CD4-positive, alpha-beta T cell (primary cell): Measurements from ENCODE around the gene KLHL2. TPM values are rescaled to one million over a fixed set of nuclear protein-coding genes. Genes with fewer than 3 reads are reported as not detected.

Experiments used
- ATAC-seq: fragments of 200-7000 bp; cut with Tn5 transposase; one replicate; pipeline ENCODE4 v1.10.0; 2022; ENCODE audit warnings: mild to moderate bottlenecking; ENCODE audit not compliant: poor library complexity
- CTCF ChIA-PET: fragments of 350-600 bp; sonication (Branson Sonifier 250); formaldehyde crosslinking; loops from one replicate; lab custom pipeline; 2021; ENCODE audit warnings: antibody characterized with exemption, inconsistent platforms; lab: Charles Lee
- POLR2A ChIA-PET: fragments of 350-600 bp; sonication (Branson Sonifier 250); formaldehyde crosslinking; loops from one replicate; lab custom pipeline; 2021; ENCODE audit warnings: antibody characterized with exemption, inconsistent platforms; lab: Charles Lee
- DNase-seq, 14 experiments: peaks; one replicate each; pipeline ENCODE4 v3.0.0-alpha.2; 2013 to 2020; ENCODE audit warnings: mixed read lengths in 2 of 14
- H3K27ac ChIP-seq, 2 donors: one replicate each; pipeline versions ENCODE4 v1.5.1 to v1.7.0; 2013; ENCODE audit warnings: low read length in 2 of 2, low read depth in 1 of 2, mild to moderate bottlenecking in 1 of 2
- H3K27me3 ChIP-seq, 2 experiments: 1 replicate in 1 of 2; 2 replicates in 1 of 2; pipeline versions ENCODE4 v1.6.1 to v1.7.0; 2013; ENCODE audit warnings: low read length in 2 of 2, control low read depth in 1 of 2, mild to moderate bottlenecking in 1 of 2, moderate library complexity in 1 of 2; ENCODE audit not compliant: insufficient read depth in 2 of 2, control insufficient read depth in 1 of 2
- H3K36me3 ChIP-seq: one replicate; pipeline ENCODE4 v1.6.1; 2013; ENCODE audit warnings: low read length, control low read depth; ENCODE audit not compliant: insufficient read depth
- H3K4me1 ChIP-seq: one replicate; pipeline ENCODE4 v1.6.1; 2013; ENCODE audit warnings: low read length, control low read depth; ENCODE audit not compliant: insufficient read depth
- H3K4me3 ChIP-seq: one replicate; pipeline ENCODE4 v1.5.1; 2013; ENCODE audit warnings: mild to moderate bottlenecking, low read length, moderate library complexity
- H3K9me3 ChIP-seq, 2 experiments: 1 replicate in 1 of 2; 2 replicates in 1 of 2; pipeline versions ENCODE4 v1.6.1 to v1.7.0; 2013; ENCODE audit warnings: low read length in 2 of 2, mild to moderate bottlenecking in 2 of 2, control low read depth in 1 of 2, moderate library complexity in 1 of 2; ENCODE audit not compliant: control insufficient read depth in 1 of 2, insufficient read depth in 1 of 2
- H3K27ac Mint-ChIP-seq: one replicate; pipeline ENCODE4 v1.8.0; 2020; ENCODE audit warnings: mixed read lengths
- H3K27me3 Mint-ChIP-seq: one replicate; pipeline ENCODE4 v1.8.0; 2021; ENCODE audit warnings: mixed read lengths
- H3K36me3 Mint-ChIP-seq: one replicate; pipeline ENCODE4 v1.8.0; 2021; ENCODE audit warnings: low read depth, mixed read lengths
- H3K4me1 Mint-ChIP-seq: one replicate; pipeline ENCODE4 v1.8.0; 2021; ENCODE audit warnings: low read depth, mixed read lengths
- H3K4me3 Mint-ChIP-seq: one replicate; pipeline ENCODE4 v1.8.0; 2020; ENCODE audit warnings: mild to moderate bottlenecking, mixed read lengths
- H3K9me3 Mint-ChIP-seq: one replicate; pipeline ENCODE4 v1.8.0; 2020; ENCODE audit warnings: mixed read lengths
- intact Hi-C, 2 experiments: fragments of 100-400 bp; cut with DNase I in 1 of 2; cut with micrococcal nuclease in 1 of 2; formaldehyde crosslinking; loops; one replicate each; pipeline versions ENCODE4 v1.15.1 to v1.9.0; 2023 to 2025; cut with DNase I, micrococcal nuclease
- total RNA-seq, 174 experiments: library from RNA in 2 of 174; stranded (reverse) in 2 of 174; gene quantifications; one replicate each; pipeline ENCODE4 v1.2.3 and lab custom pipeline; 2021 to 2026
- TF ChIP-seq, protein P1 (sequence below): fragments of 200-600 bp; IDR thresholded peaks from one replicate; pipeline ENCODE4 v1.8.0; 2022; ENCODE audit warnings: antibody characterized with exemption, mild to moderate bottlenecking

Gene KLHL2
- total RNA-seq, 2 experiments from 2014 or later = 19.9 to 20.0 TPM

DNA sequence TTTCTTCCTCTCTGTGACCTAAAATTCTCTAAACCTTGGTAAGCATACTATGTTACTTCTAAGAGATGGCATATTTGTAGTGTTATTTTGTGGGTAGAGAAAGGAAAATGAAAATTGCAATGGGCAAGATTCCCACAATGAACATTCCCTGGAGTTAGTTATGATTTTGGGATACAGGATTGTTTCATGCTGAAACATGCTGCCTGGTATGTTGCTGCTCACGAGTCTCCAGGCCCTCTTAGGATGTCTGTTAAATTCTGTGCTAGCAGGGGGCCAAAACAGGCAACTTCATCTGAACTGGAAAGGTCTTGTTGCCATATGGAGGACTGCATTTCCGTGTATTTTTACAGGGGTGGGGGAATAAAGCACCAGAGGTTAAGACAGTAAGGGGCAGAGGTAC is 101.2 kb downstream of the KLHL2 start:
- no peaks in the 10 kb centered on the region for H3K4me1 Mint-ChIP-seq
- intact Hi-C loops = no loop called here
- CTCF ChIA-PET = no interaction called here

DNA sequence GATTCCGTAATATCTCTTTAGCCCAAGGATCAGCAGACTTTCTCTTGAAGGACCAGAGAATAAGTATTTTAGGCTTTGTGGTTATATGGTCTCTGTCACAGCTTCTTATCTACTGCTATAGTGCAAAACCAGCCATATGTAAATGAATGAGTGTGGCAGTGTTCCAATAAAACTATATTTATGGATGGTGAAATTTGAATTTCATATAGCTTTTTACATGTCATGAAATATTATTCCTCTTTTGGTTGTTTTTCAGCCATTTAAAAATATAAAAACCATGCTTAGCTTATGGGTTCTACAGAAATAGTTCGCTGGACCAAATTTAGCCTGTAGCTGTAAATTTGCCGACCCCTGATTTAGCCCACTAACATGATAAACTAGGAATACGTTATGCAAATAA is 102.1 kb downstream of the KLHL2 start:
- ATAC-seq = no peak
- no peak for DNase-seq
- TF ChIP-seq, protein P1, sequence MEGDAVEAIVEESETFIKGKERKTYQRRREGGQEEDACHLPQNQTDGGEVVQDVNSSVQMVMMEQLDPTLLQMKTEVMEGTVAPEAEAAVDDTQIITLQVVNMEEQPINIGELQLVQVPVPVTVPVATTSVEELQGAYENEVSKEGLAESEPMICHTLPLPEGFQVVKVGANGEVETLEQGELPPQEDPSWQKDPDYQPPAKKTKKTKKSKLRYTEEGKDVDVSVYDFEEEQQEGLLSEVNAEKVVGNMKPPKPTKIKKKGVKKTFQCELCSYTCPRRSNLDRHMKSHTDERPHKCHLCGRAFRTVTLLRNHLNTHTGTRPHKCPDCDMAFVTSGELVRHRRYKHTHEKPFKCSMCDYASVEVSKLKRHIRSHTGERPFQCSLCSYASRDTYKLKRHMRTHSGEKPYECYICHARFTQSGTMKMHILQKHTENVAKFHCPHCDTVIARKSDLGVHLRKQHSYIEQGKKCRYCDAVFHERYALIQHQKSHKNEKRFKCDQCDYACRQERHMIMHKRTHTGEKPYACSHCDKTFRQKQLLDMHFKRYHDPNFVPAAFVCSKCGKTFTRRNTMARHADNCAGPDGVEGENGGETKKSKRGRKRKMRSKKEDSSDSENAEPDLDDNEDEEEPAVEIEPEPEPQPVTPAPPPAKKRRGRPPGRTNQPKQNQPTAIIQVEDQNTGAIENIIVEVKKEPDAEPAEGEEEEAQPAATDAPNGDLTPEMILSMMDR = no peak
- H3K27me3 Mint-ChIP-seq = no peaks in the 10 kb centered on the region
- intact Hi-C loops = no loop called here
- Histone ChIP-seq H3K4me3 (no peak overlapping the region), H3K27ac (no peak overlapping the region), H3K4me1 (no peaks in the 10 kb centered on the region), H3K27me3 (no peaks in the 10 kb centered on the region), H3K36me3 (peaks cover 21% of the 10 kb centered on the region), H3K9me3 (no peaks in the 10 kb centered on the region)
- no peak overlapping the region for H3K27ac Mint-ChIP-seq
- CTCF ChIA-PET = no interaction called here
- H3K36me3 Mint-ChIP-seq = peaks cover 76% of the 10 kb centered on the region
- no peak overlapping the region for H3K4me3 Mint-ChIP-seq
- POLR2A ChIA-PET = no interaction called here
- no peaks in the 10 kb centered on the region for H3K9me3 Mint-ChIP-seq
- no peaks in the 10 kb centered on the region for H3K4me1 Mint-ChIP-seq

More for the DNA sequence above, 101.2 kb downstream of the KLHL2 start:
- DNase-seq (no peak), ATAC-seq (no peak)
- no peaks in the 10 kb centered on the region for H3K27me3 ChIP-seq
- peaks cover 71% of the 10 kb centered on the region for H3K36me3 Mint-ChIP-seq
- TF ChIP-seq, protein P1 = no peak
- H3K4me1 ChIP-seq = no peaks in the 10 kb centered on the region
- no peaks in the 10 kb centered on the region for H3K27me3 Mint-ChIP-seq
- no peak overlapping the region for H3K4me3 ChIP-seq
- POLR2A ChIA-PET = no interaction called here
- no peak overlapping the region for H3K4me3 Mint-ChIP-seq
- H3K9me3 ChIP-seq = no peaks in the 10 kb centered on the region
- no peak overlapping the region for H3K27ac ChIP-seq
- H3K27ac Mint-ChIP-seq = no peak overlapping the region
- H3K36me3 ChIP-seq = peaks cover 14% of the 10 kb centered on the region
- no peaks in the 10 kb centered on the region for H3K9me3 Mint-ChIP-seq

DNA sequence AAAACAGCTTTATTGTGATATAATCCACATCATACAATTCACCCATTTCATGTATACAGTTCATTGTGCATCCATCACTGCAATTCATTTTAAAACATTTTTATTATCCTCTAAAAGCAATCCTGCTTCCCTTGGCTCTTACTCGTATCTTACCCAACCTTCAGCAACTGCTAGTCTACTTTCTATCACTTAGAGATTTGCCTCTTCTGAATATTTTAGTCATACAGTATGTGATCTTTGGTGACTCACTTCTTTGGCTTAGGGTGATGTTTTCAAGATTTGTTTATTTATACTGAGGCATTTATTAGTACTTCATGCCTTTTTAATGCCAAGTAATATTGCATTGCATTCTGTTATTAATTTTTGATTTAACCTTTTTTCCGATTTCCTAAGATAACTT is 105.1 kb downstream of the KLHL2 start:
- intact Hi-C loops = no loop called here
- no peak overlapping the region for H3K27ac ChIP-seq
- no peaks in the 10 kb centered on the region for H3K9me3 ChIP-seq
- H3K27me3 ChIP-seq = no peaks in the 10 kb centered on the region
- Mint-ChIP-seq H3K4me1 (no peaks in the 10 kb centered on the region), H3K27me3 (no peaks in the 10 kb centered on the region), H3K9me3 (no peaks in the 10 kb centered on the region), H3K27ac (no peak overlapping the region), H3K4me3 (no peak overlapping the region), H3K36me3 (peaks cover 65% of the 10 kb centered on the region)
- CTCF ChIA-PET = no interaction called here
- ATAC-seq (no peak), DNase-seq (no peak)
- peaks cover 24% of the 10 kb centered on the region for H3K36me3 ChIP-seq
- no peak overlapping the region for H3K4me3 ChIP-seq
- POLR2A ChIA-PET = no interaction called here
- TF ChIP-seq, protein P1 = no peak
- H3K4me1 ChIP-seq = no peaks in the 10 kb centered on the region
